C4-2B (cell line): ENCODE results near the gene HOXD9.

Source experiments
- H3K27ac ChIP-seq: fragments of 450-650 bp; 2 replicates; pipeline ENCODE4 v1.5.1; 2017
- CTCF ChIP-seq: fragments of 450-650 bp; conservative IDR thresholded peaks from 2 replicates; pipeline ENCODE4 v1.5.1; 2017; ENCODE audit warnings: mild to moderate bottlenecking
- ZFX ChIP-seq: fragments of 450-650 bp; IDR thresholded peaks from 2 replicates; pipeline ENCODE4 v1.6.1; 2017

Gene HOXD9

GRCh38 chr2:176172007-176172894 lies 49.7 kb downstream of the HOXD9 start:
- H3K27ac ChIP-seq, result no peak overlapping the region
- TF ChIP-seq ZFX (no peak), CTCF (no peak)

GRCh38 chr2:176172895-176173566 lies 50.5 kb downstream of the HOXD9 start:
- H3K27ac ChIP-seq, result no peak overlapping the region
- no peak for TF ChIP-seq CTCF
- TF ChIP-seq ZFX, result no peak

- no peak for TF ChIP-seq CTCF
- no peak for TF ChIP-seq ZFX
- no peak overlapping the region for H3K27ac ChIP-seq
Observed at GRCh38 chr2:176173567-176174381, 51.3 kb downstream of the HOXD9 start.

- no peak overlapping the region for H3K27ac ChIP-seq
- TF ChIP-seq CTCF (no peak), ZFX (no peak)
Observed at GRCh38 chr2:176174382-176174823, 51.9 kb downstream of the HOXD9 start.
